ENCODE results near the gene ZDHHC23.

The ZDHHC23 gene

GRCh38 chr3:114011059-114011797 lies 63.4 kb downstream of the ZDHHC23 start:
- no peak for DNase-seq

Data from NCI-H1092 treated with DMSO at 0.1 percent for 48 hours (cell line).